NCI-H1105 treated with DMSO at 0.1 percent for 48 hours (cell line): Measurements from ENCODE around the gene CTTN.

Source experiments
- DNase-seq: peaks from one replicate; lab custom pipeline; 2025; lab: John Stamatoyannopoulos, UW

The CTTN gene

GRCh38 chr11:70410276-70411205, 12.2 kb downstream of the CTTN start:
- no peak for DNase-seq

GRCh38 chr11:70411713-70412452, 13.6 kb downstream of the CTTN start:
- DNase-seq, result no peak

DNA sequence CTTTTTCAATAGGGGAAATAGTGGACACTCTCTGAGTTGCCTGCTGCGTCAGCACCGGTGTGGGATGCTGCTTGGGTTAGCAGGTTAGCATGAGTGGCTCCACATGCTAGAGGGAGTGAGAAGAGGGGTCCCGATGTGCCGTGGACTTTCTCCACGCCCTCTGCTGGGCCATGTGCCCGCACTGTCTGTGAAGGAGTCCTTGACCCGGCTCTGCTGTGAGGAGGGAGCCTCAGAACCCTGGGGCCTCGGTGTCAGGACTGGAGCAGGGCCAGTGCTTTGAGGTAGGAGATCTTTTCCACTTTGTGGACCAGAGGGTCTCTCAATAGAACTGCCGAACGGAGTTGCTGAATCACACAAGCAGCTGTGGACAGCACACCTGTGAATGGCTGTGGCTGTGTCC, 14.8 kb downstream of the CTTN start:
- DNase-seq, result no peak

DNA sequence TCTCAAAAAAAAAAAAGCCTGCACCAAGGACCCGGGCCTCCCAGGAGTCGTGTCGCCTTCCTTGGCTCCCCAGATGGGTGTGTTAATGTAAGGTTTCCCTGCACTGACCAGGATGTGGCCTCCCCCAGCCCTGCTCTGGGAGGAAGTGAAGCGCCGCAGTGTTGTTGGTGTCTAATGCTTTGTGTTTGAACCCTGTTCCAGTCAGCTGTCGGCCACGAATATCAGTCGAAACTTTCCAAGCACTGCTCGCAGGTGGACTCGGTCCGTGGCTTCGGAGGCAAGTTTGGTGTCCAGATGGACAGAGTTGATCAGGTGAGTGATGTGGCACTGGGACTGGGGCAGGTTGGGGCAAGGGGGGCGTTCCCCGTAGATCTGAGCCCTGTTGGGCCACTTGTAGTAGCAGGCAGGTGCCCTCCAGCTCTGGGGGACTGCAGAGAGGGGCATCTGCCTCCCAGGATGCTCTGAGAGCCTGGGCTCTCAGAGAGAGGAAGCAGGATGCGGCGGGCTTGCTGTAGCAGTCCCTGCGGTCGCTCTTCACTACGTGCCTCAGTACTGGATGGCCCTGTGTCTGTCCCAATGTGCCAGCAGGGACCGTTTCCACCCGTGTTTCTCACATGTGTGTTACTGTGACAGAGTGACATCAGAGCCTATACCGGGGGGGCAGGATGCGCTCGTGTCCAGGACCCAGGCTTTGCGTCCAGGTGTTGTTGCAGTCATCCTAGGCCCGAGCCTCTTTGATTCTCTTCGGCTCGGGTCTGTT, 16.2 kb downstream of the CTTN start:
- no peak for DNase-seq

DNA sequence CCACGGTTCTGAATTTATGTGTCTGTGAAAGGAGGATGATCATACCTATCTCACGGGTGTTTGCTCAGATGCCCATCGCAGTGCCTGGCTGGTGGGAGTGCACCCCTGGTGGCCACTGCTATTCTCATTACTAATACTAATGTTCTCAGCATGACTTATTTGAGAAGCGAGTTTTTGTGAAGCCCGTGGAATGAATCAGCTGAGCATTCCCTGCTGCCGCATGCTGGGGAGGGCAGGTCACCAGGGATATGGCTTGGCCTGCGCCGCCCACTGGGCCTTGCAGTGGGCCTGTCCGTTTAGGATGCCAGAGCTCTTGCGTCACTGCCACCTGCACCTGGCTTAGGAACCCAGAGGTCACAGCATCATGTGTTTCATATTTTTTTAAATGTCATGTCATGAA, 16.9 kb downstream of the CTTN start:
- DNase-seq, result no peak

DNA sequence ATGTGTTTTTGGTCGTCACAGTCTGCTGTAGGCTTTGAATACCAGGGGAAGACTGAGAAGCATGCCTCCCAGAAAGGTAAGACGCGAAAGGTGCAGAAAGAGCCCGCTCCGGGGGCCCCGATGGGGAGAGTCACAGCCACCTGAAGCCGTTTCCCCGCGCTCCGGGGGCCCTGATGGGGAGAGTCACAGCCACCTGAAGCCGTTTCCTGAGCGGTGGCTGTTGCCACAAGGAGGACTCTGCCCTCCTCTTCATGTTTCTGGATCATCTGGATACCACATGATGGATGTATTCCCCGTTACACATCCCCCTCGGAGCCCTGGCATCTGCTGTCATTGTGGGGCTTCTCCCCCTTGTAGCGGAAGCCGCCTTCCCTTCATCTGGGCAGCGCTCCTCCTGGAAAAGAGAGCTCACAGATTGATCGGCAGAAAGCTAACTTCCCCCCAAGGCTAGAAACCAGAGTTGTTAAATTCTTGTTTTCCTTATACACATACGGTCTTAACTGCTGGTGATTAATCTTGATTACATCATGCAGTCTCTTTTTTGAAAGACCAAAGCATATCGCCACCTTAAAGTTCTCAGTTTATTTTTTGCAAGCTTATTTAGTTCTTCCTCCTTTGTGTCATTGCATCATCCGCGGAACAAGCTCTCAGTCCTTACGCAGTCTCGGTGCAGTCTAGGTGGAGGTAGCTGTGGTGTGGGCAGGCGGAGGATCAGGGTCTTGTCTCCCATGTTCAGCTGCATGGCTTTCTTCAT, 17.5 kb downstream of the CTTN start:
- no peak for DNase-seq

DNA sequence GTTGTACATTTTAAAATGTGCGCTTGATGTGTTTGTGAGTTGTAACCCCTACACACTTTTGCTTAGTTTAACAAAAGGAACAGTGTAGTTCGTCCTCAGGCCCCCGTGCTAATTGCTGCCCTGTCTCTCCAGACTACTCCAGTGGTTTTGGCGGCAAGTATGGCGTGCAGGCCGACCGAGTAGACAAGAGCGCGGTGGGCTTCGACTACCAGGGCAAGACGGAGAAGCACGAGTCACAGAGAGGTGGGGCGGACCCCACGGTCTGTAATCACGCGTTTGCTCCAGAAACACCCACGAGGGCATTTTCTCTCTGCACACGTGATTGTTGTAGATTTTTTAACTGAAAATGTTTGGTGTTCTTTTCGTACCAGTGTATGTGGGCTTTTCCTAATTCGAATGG, 18.6 kb downstream of the CTTN start:
- no peak for DNase-seq

DNA sequence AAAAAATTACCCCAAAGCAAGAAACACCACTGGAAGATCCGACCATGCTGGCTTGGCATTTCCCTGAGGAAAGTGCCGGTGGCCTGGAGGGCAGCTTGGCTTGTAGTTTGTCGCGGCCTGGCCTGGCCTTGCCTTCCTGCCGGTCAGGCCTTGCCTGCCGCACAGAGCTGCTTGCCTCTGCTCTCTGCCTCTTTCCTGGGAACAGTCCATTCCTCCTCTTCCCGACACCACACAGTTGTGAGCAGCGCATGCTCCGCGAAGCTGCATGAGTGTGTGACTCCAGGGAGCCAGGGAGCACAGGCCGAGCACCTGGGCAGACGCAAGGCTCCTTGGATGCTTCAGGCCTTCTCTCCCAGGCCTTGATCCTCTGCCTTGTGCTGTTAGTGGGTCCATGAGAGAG, 19.8 kb downstream of the CTTN start:
- no peak for DNase-seq

GRCh38 chr11:70419307-70420007, 21.1 kb downstream of the CTTN start:
- no peak for DNase-seq

GRCh38 chr11:70420008-70420464, 21.7 kb downstream of the CTTN start:
- no peak for DNase-seq

- DNase-seq, result no peak
Observed at GRCh38 chr11:70420496-70420895, 22.2 kb downstream of the CTTN start.

DNA sequence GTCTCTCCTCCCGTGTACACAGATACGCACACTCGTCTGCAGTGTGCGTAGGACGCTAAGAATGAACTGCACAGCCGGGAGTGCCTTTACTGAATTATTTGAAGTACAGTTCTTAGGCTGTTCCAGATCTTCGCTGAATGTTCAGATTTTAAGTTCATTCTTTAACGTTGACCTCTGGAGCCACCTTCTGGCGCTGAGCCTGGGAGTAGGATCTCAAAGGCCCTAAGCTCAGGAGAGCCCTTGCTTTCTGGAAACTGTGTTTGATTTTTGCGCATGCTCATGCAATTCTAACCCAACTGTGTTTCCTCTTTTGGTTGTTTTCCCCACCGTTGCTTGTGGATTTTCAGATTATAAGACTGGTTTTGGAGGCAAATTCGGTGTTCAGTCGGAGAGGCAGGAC, 22.8 kb downstream of the CTTN start:
- DNase-seq, result no peak

- no peak for DNase-seq
Observed at GRCh38 chr11:70422692-70423522, 24.6 kb downstream of the CTTN start.

GRCh38 chr11:70423523-70424505, 25.5 kb downstream of the CTTN start:
- no peak for DNase-seq

DNA sequence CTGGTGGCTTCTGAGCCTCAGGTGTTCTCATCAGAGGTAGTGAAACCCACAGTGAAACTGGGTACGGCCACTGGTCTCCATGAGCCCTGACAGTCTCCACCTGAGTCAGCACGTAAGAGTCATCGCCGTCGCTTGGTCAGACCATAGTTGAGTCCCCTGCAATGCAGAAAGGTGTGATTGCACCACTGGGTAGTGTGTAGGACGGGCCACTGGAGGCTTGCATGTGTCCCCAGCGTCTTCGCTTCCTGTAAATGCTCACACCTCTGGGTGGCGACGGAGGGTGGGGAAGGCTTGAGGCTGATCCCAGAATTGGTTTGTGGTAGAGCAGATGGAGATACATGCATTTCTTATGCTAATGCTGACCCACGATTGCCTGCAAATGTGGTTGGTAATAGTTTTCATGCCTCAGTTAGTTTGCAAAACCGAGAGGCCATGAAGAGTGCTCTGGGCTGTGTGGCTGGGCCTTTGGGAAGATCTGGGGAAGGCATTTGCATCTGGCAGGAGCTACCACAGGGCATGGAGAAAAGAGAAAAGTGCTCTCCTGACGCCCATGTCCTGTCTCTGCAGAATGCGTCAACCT, 26.5 kb downstream of the CTTN start:
- no peak for DNase-seq

DNA sequence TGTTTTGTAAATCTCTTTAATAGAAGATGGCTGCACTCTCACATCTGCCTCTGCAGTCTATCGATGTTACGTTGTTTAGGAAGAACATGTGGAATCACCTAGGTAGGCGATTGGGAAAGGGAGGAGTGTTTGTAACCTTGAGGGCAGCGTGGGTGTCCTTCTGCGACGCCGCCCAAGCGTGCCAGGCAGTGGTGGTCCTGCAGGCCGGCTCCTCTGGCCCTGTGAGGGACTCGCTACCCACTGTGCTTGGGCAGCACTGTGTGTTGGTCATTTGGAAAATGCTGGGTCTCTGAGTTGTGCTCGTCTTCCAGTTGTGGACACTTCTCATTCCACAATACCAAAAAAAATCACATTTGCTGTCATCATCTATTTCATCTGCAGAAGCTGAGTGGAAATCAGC, 29.1 kb downstream of the CTTN start:
- no peak for DNase-seq

- no peak for DNase-seq
Observed at GRCh38 chr11:70428701-70429427, 30.5 kb downstream of the CTTN start.

GRCh38 chr11:70429428-70429705, 31.0 kb downstream of the CTTN start:
- DNase-seq, result no peak
